NB4 (cell line): ENCODE results near the gene CCDC14.

Experiments
- MYC ChIP-seq: IDR thresholded peaks from 2 replicates; pipeline ENCODE4 v1.6.1; 2011; ENCODE audit warnings: low read depth, low read length
- POLR2A ChIP-seq: IDR thresholded peaks from 2 replicates; pipeline ENCODE4 v1.6.1; 2011; ENCODE audit warnings: mild to moderate bottlenecking; ENCODE audit not compliant: insufficient read length; ENCODE audit errors: extremely low read depth
- TF ChIP-seq, protein P1 (sequence below): IDR thresholded peaks from one replicate; pipeline ENCODE4 v1.5.1; 2012; ENCODE audit warnings: low read depth, low read length
- TF ChIP-seq, protein P2 (sequence below): IDR thresholded peaks from 2 replicates; pipeline ENCODE4 v1.6.1; 2011; ENCODE audit warnings: low read depth, low read length

DNA sequence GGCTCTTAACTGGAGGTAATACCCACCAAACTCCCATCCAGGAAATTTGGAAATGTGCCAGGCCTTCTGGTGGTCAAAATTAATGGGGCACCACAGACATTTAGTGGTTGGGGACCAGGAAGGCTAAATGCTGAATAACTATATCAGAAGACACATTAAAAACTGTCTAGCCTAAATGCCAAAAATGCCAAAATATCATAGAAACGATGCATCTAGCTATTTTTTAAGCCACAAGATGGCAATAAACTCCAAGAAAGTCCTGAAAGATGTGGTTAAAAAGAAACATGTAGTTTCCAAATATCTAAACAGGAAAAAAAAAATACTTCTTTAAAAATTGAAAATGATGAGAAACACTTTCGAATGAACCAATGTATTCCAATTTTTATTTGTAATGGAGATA is 19.9 kb downstream of the CCDC14 start:
- TF ChIP-seq, protein P1, sequence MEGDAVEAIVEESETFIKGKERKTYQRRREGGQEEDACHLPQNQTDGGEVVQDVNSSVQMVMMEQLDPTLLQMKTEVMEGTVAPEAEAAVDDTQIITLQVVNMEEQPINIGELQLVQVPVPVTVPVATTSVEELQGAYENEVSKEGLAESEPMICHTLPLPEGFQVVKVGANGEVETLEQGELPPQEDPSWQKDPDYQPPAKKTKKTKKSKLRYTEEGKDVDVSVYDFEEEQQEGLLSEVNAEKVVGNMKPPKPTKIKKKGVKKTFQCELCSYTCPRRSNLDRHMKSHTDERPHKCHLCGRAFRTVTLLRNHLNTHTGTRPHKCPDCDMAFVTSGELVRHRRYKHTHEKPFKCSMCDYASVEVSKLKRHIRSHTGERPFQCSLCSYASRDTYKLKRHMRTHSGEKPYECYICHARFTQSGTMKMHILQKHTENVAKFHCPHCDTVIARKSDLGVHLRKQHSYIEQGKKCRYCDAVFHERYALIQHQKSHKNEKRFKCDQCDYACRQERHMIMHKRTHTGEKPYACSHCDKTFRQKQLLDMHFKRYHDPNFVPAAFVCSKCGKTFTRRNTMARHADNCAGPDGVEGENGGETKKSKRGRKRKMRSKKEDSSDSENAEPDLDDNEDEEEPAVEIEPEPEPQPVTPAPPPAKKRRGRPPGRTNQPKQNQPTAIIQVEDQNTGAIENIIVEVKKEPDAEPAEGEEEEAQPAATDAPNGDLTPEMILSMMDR = no peak
- TF ChIP-seq, protein P2, sequence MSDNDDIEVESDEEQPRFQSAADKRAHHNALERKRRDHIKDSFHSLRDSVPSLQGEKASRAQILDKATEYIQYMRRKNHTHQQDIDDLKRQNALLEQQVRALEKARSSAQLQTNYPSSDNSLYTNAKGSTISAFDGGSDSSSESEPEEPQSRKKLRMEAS = no peak
- TF ChIP-seq MYC = no peak
- TF ChIP-seq POLR2A = no peak
